HepG2 (cell line): ENCODE measurements around the gene NFATC1. TPM values are rescaled to one million over a fixed set of nuclear protein-coding genes. Genes with fewer than 3 reads are reported as not detected.

ENCODE experiments used
- ATF6 ChIP-seq: sonication (generic); formaldehyde crosslinking; conservative IDR thresholded peaks from 2 replicates; pipeline ENCODE4 v1.4.0; 2020; ENCODE audit warnings: missing genetic modification reagents
- CTCF ChIP-seq: sonication (generic); formaldehyde crosslinking; IDR thresholded peaks from 2 replicates; pipeline ENCODE4 v1.5.0; 2020; ENCODE audit warnings: mild to moderate bottlenecking, missing genetic modification reagents, moderate library complexity
- TIGD3 ChIP-seq: sonication (generic); formaldehyde crosslinking; IDR thresholded peaks from 2 replicates; pipeline ENCODE4 v1.5.1; 2020; ENCODE audit warnings: mild to moderate bottlenecking, missing genetic modification reagents, borderline replicate concordance
- ZNF10 ChIP-seq: sonication (generic); formaldehyde crosslinking; IDR thresholded peaks from 2 replicates; pipeline ENCODE4 v1.4.0; 2020; ENCODE audit warnings: mild to moderate bottlenecking, low read depth, missing genetic modification reagents, borderline replicate concordance
- ZNF205 ChIP-seq: IDR thresholded peaks from 2 replicates; pipeline ENCODE4 v1.6.1; 2018; ENCODE audit warnings: missing biosample characterization, missing genetic modification reagents
- ZNF282 ChIP-seq: fragments of 450-650 bp; IDR thresholded peaks from 2 replicates; pipeline ENCODE4 v1.6.1; 2018; ENCODE audit not compliant: partially characterized antibody
- ZNF335 ChIP-seq: sonication (generic); formaldehyde crosslinking; IDR thresholded peaks from 2 replicates; pipeline ENCODE4 v1.4.0; 2020; ENCODE audit warnings: missing genetic modification reagents
- ZNF772 ChIP-seq: sonication (generic); formaldehyde crosslinking; IDR thresholded peaks from 2 replicates; pipeline ENCODE4 v1.5.0; 2020; ENCODE audit warnings: mild to moderate bottlenecking, missing genetic modification reagents
- polyA plus RNA-seq, 8 experiments: library from polyadenylated mRNA; depleted of rRNA in 3 of 8; stranded (reverse) in 7 of 8; unstranded in 1 of 8; fragments of >200 nt; fragmentation: Illumina TruSeq in 4 of 8; extraction: Trizol in 4 of 8; gene quantifications; 2 replicates each; pipeline versions ENCODE4 v1.2.1 to v1.2.3, GENCODE V29; 2011 to 2016; ENCODE audit warnings: low read depth in 4 of 8, missing spikeins in 1 of 8, mixed read lengths in 1 of 8; ENCODE audit not compliant: insufficient read depth in 1 of 8
- total RNA-seq, 5 experiments: library from RNA; depleted of rRNA; stranded (reverse); fragments of >200 nt; fragmentation: Illumina TruSeq; extraction: Trizol; gene quantifications; 2 replicates each; pipeline ENCODE4 v1.2.3, GENCODE V29; 2016; ENCODE audit warnings: low read depth in 1 of 5

NFATC1 gene
- total and polyA plus RNA-seq, 2 of the 13 experiments (the other 11 are each of a cell fraction or from before 2014, with no cell fraction given) = not detected

- TF ChIP-seq ZNF772 (CRISPR knock-in tag) (no peak), ZNF282 (no peak), ZNF10 (CRISPR knock-in tag) (no peak), ATF6 (CRISPR knock-in tag) (no peak), TIGD3 (CRISPR knock-in tag) (no peak), ZNF205 (CRISPR knock-in tag) (no peak), CTCF (CRISPR knock-in tag) (peak; percentile 52), ZNF335 (CRISPR knock-in tag) (no peak)
- TF ChIP-seq, all 625 proteins: peak for 5
These were observed 17.0 kb upstream of the NFATC1 start (continued) for GRCh38 chr18:79378536-79379250.
